Neuronal stem cell (in vitro differentiated cells): ENCODE measurements around the gene PCDHA9.
A peak's percentile ranks its signal among the peaks of the same experiment; 100 is the strongest.
"Not testable (repeated sequence)": the region's sequence is repeated elsewhere in the genome, so short reads cannot be mapped to it uniquely, and the experiment has no call there.

Source experiments
- DNase-seq: peaks from one replicate; pipeline ENCODE4 v3.0.0-alpha.2; 2013; ENCODE audit warnings: low spot score
- H2AFZ ChIP-seq: one replicate; pipeline ENCODE4 v1.6.1; 2013; ENCODE audit warnings: mild to moderate bottlenecking, low read length, inconsistent platforms
- H2AK5ac ChIP-seq: 2 replicates; pipeline ENCODE4 v1.6.1; 2013; ENCODE audit warnings: low read depth, mild to moderate bottlenecking, inconsistent platforms, low read length, moderate library complexity, mixed read lengths
- H2BK120ac ChIP-seq: 2 replicates; pipeline ENCODE4 v1.6.1; 2013; ENCODE audit warnings: low read depth, mild to moderate bottlenecking, inconsistent platforms, low read length, moderate library complexity, mixed read lengths
- H2BK12ac ChIP-seq: one replicate; pipeline ENCODE4 v1.6.1; 2013; ENCODE audit warnings: low read length, inconsistent platforms
- H2BK15ac ChIP-seq: 2 replicates; pipeline ENCODE4 v1.6.1; 2013; ENCODE audit warnings: mild to moderate bottlenecking, low read length, inconsistent platforms, mixed read lengths
- H2BK5ac ChIP-seq: one replicate; pipeline ENCODE4 v1.6.1; 2013; ENCODE audit warnings: inconsistent platforms, mild to moderate bottlenecking, low read length, moderate library complexity
- H3K14ac ChIP-seq: one replicate; pipeline ENCODE4 v1.6.1; 2013; ENCODE audit warnings: low read length, inconsistent platforms
- H3K18ac ChIP-seq: 2 replicates; pipeline ENCODE4 v1.6.1; 2013; ENCODE audit warnings: low read length, inconsistent platforms
- H3K23ac ChIP-seq: 2 replicates; pipeline ENCODE4 v1.6.1; 2013; ENCODE audit warnings: low read depth, mild to moderate bottlenecking, mixed read lengths, low read length, inconsistent platforms; ENCODE audit not compliant: poor library complexity
- H3K27ac ChIP-seq: replicated peaks from 3 replicates; pipeline ENCODE4 v1.5.1; 2013; ENCODE audit warnings: low read length, inconsistent platforms
- H3K27me3 ChIP-seq, 3 experiments: 2 replicates each; pipeline ENCODE4 v1.6.1; 2013; ENCODE audit warnings: low read length in 3 of 3, mild to moderate bottlenecking in 2 of 3, inconsistent platforms in 1 of 3, low read depth in 1 of 3, mixed read lengths in 1 of 3, moderate library complexity in 1 of 3; ENCODE audit not compliant: control insufficient read depth in 3 of 3, insufficient read depth in 3 of 3
- H3K36me3 ChIP-seq, 2 donors: replicated peaks in 1 of 2; 2 replicates each; pipeline ENCODE4 v1.6.1; 2013; ENCODE audit warnings: low read length in 2 of 2; ENCODE audit not compliant: control insufficient read depth in 2 of 2, insufficient read depth in 2 of 2
- H3K4ac ChIP-seq: 2 replicates; pipeline ENCODE4 v1.6.1; 2013; ENCODE audit warnings: inconsistent platforms, mild to moderate bottlenecking, low read length, moderate library complexity
- H3K4me1 ChIP-seq, 2 donors: 1 replicate in 1 of 2; 2 replicates in 1 of 2; pipeline ENCODE4 v1.6.1; 2013; ENCODE audit warnings: low read length in 2 of 2, low read depth in 1 of 2; ENCODE audit not compliant: control insufficient read depth in 2 of 2, insufficient read depth in 1 of 2
- H3K4me2 ChIP-seq: one replicate; pipeline ENCODE4 v1.6.1; 2013; ENCODE audit warnings: mild to moderate bottlenecking, low read length, inconsistent platforms; ENCODE audit not compliant: insufficient read depth, poor library complexity, severe bottlenecking
- H3K4me3 ChIP-seq, 2 donors: 2 replicates each; pipeline ENCODE4 v1.5.1; 2013; ENCODE audit warnings: low read length in 2 of 2, mild to moderate bottlenecking in 2 of 2, inconsistent platforms in 1 of 2, moderate library complexity in 1 of 2
- H3K79me1 ChIP-seq: one replicate; pipeline ENCODE4 v1.6.1; 2013; ENCODE audit warnings: low read depth, mild to moderate bottlenecking, inconsistent platforms, low read length, moderate library complexity
- H3K9ac ChIP-seq: one replicate; pipeline ENCODE4 v1.6.1; 2013; ENCODE audit warnings: mild to moderate bottlenecking, low read depth, low read length, inconsistent platforms; ENCODE audit not compliant: poor library complexity
- H3K9me3 ChIP-seq, 2 donors: replicated peaks in 1 of 2; 2 replicates each; pipeline versions ENCODE3 to v1.6.1; 2013; ENCODE audit warnings: low read length in 2 of 2, mild to moderate bottlenecking in 2 of 2, inconsistent platforms in 1 of 2, low read depth in 1 of 2, mixed read lengths in 1 of 2, moderate library complexity in 1 of 2; ENCODE audit not compliant: control insufficient read depth in 2 of 2, insufficient read depth in 1 of 2
- H4K8ac ChIP-seq: one replicate; pipeline ENCODE4 v1.6.1; 2013; ENCODE audit warnings: low read depth, mild to moderate bottlenecking, inconsistent platforms, low read length, moderate library complexity
- H4K91ac ChIP-seq: one replicate; pipeline ENCODE4 v1.6.1; 2013; ENCODE audit warnings: low read length, low read depth, mild to moderate bottlenecking, inconsistent platforms; ENCODE audit not compliant: poor library complexity
- WGBS, 2 donors: extraction: QIAGEN DNeasy Blood & Tissue Kit; methylation state at CpG; one replicate each; pipeline ENCODE4 v1.1.7; 2013; ENCODE audit warnings: missing lambda C conversion rate in 2 of 2, mixed read lengths in 1 of 2; ENCODE audit not compliant: insufficient read length in 2 of 2, insufficient replicate concordance in 1 of 2; ENCODE audit errors: extremely low coverage in 2 of 2; 5-methylcytosine and 5-hydroxymethylcytosine counted together

The PCDHA9 gene

GRCh38 chr5:140875085-140876065 is 27.2 kb downstream of the PCDHA9 start, which contains the start of gene PCDHA12:
PCDHA12 (plus strand) TSS chr5:140875308; CDS start chr5:140875473, 165 bp downstream.
- no CpG with 5 or more reads among the region's 47 CpGs for WGBS, 2 donors
- H2BK12ac ChIP-seq: no peak within 1 kb of the TSS
- peak within 1 kb of the TSS; percentile 86 for H3K9ac ChIP-seq
- H3K4me3 ChIP-seq: peak within 1 kb of the TSS; percentile 59 to 88
- no peak within 1 kb of the TSS for H3K23ac ChIP-seq
- no peak within 1 kb of the TSS for H3K27ac ChIP-seq
- H2BK120ac ChIP-seq: no peak within 1 kb of the TSS
- peak within 1 kb of the TSS; percentile 38 for H3K4me2 ChIP-seq
- H3K9me3 ChIP-seq: peaks cover 11 to 27% of the 10 kb centered on the region in 2 donors
- H2BK5ac ChIP-seq: no peak within 1 kb of the TSS
- no peak within 1 kb of the TSS for H3K14ac ChIP-seq
- no peaks in the 10 kb centered on the region for H3K4me1 ChIP-seq
- no peak within 1 kb of the TSS for H3K4ac ChIP-seq
- no peak within 1 kb of the TSS for H2AK5ac ChIP-seq
- no peaks in the 10 kb centered on the region for H3K27me3 ChIP-seq
- no peak within 1 kb of the TSS for H2BK15ac ChIP-seq
- no peak within 1 kb of the TSS for H4K8ac ChIP-seq
- peak within 1 kb of the TSS; percentile 52 for H3K18ac ChIP-seq
- peaks cover 13 to 15% of the 10 kb centered on the region in 2 donors for H3K36me3 ChIP-seq
- H2AFZ ChIP-seq: peak within 1 kb of the TSS; percentile 88
- H4K91ac ChIP-seq: no peak within 1 kb of the TSS
- peak; percentile 55 for DNase-seq
- peaks cover 17% of the 10 kb centered on the region for H3K79me1 ChIP-seq

GRCh38 chr5:140876541-140877261 is 28.5 kb downstream of the PCDHA9 start:
- Histone ChIP-seq H3K9ac (peak overlapping the region; percentile 70), H3K23ac (peak overlapping the region; percentile 91), H2BK15ac (peak overlapping the region; percentile 26), H3K36me3 (peaks cover 10 to 17% of the 10 kb centered on the region in 2 donors), H3K79me1 (peaks cover 12% of the 10 kb centered on the region), H3K4ac (peak overlapping the region; percentile 76), H3K4me3 (peak overlapping the region in 1 of 2 donors; percentile 62), H3K9me3 (peaks cover 8 to 21% of the 10 kb centered on the region in 2 donors)
- not testable (repeated sequence) for H2BK120ac ChIP-seq, H4K91ac ChIP-seq, H3K14ac ChIP-seq, H2AK5ac ChIP-seq, H2BK5ac ChIP-seq, DNase-seq, H3K27ac ChIP-seq, H3K4me2 ChIP-seq, H3K27me3 ChIP-seq, H3K18ac ChIP-seq, H4K8ac ChIP-seq, H3K4me1 ChIP-seq, H2BK12ac ChIP-seq, H2AFZ ChIP-seq
- no CpG with 5 or more reads among the region's 80 CpGs for WGBS, 2 donors

- no peak overlapping the region for H3K4me2 ChIP-seq
- H2AFZ ChIP-seq: no peak overlapping the region
- no peaks in the 10 kb centered on the region for H3K27me3 ChIP-seq
- H3K9ac ChIP-seq: no peak overlapping the region
- peaks cover 12% of the 10 kb centered on the region for H3K79me1 ChIP-seq
- peak overlapping the region; percentile 26 for H2BK15ac ChIP-seq
- H3K27ac ChIP-seq: no peak overlapping the region
- H3K23ac ChIP-seq: peak overlapping the region; percentile 91
- H2BK12ac ChIP-seq: no peak overlapping the region
- no peak overlapping the region for H3K4ac ChIP-seq
- H2BK120ac ChIP-seq: no peak overlapping the region
- peaks cover 8 to 25% of the 10 kb centered on the region in 2 donors for H3K9me3 ChIP-seq
- no peaks in the 10 kb centered on the region for H3K4me1 ChIP-seq
- H2AK5ac ChIP-seq: no peak overlapping the region
- WGBS, 2 donors: no CpG with 5 or more reads among the region's 37 CpGs
- no peak for DNase-seq
- H3K36me3 ChIP-seq: peaks cover 13 to 22% of the 10 kb centered on the region in 2 donors
- H3K14ac ChIP-seq: peak overlapping the region; percentile 38
- no peak overlapping the region for H2BK5ac ChIP-seq
- no peak overlapping the region for H4K91ac ChIP-seq
- peak overlapping the region; percentile 82 for H4K8ac ChIP-seq
- H3K4me3 ChIP-seq: no peak overlapping the region
- peak overlapping the region; percentile 17 for H3K18ac ChIP-seq
Measured at GRCh38 chr5:140877262-140877581, 29.0 kb downstream of the PCDHA9 start.
